ENCODE results near the gene SLC28A1. TPM values are rescaled to one million over a fixed set of nuclear protein-coding genes. Genes with fewer than 3 reads are reported as not detected.
"Not testable (repeated sequence)": the region's sequence is repeated elsewhere in the genome, so short reads cannot be mapped to it uniquely, and the experiment has no call there.

Gene SLC28A1
- total and polyA plus RNA-seq, 2 experiments from 2014 or later: 2.5 to 3.0 TPM

GRCh38 chr15:84845631-84846030, 38.8 kb upstream of the SLC28A1 start:
- peak; percentile 44 for DNase-seq (ENCODE audit: low spot score)
- not testable (repeated sequence) for H3K36me3 ChIP-seq (replicated peaks; ENCODE audit: insufficient read depth, low read depth); H3K4me2 ChIP-seq; H3K4me3 ChIP-seq; H3K4me1 ChIP-seq (ENCODE audit: insufficient read depth); H3K9me3 ChIP-seq (ENCODE audit: low read depth); H4K20me1 ChIP-seq (ENCODE audit: insufficient read depth, poor library complexity, severe bottlenecking); H3K9me2 ChIP-seq (replicated peaks; ENCODE audit: insufficient read depth); H3K79me2 ChIP-seq; H3K27me3 ChIP-seq; H2AFZ ChIP-seq
- TF ChIP-seq, protein P1, sequence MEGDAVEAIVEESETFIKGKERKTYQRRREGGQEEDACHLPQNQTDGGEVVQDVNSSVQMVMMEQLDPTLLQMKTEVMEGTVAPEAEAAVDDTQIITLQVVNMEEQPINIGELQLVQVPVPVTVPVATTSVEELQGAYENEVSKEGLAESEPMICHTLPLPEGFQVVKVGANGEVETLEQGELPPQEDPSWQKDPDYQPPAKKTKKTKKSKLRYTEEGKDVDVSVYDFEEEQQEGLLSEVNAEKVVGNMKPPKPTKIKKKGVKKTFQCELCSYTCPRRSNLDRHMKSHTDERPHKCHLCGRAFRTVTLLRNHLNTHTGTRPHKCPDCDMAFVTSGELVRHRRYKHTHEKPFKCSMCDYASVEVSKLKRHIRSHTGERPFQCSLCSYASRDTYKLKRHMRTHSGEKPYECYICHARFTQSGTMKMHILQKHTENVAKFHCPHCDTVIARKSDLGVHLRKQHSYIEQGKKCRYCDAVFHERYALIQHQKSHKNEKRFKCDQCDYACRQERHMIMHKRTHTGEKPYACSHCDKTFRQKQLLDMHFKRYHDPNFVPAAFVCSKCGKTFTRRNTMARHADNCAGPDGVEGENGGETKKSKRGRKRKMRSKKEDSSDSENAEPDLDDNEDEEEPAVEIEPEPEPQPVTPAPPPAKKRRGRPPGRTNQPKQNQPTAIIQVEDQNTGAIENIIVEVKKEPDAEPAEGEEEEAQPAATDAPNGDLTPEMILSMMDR (IDR thresholded peaks at IDR 0.05; ENCODE audit: poor library complexity): peak; percentile 45
- H3K27ac ChIP-seq: peak overlapping the region; percentile 61
- 74% methylated on average over 7 of the region's 7 CpGs for WGBS (ENCODE audit: low lambda C conversion rate, missing lambda C conversion rate)

GRCh38 chr15:84846269-84846668, 38.2 kb upstream of the SLC28A1 start:
- no peak overlapping the region for H2AFZ ChIP-seq
- DNase-seq (ENCODE audit: low spot score): no peak
- no peaks in the 10 kb centered on the region for H3K36me3 ChIP-seq (replicated peaks; ENCODE audit: insufficient read depth, low read depth)
- no peak overlapping the region for H3K4me2 ChIP-seq
- H3K4me3 ChIP-seq: no peak overlapping the region
- WGBS (ENCODE audit: low lambda C conversion rate, missing lambda C conversion rate): 100% methylated on average over 1 of the region's 1 CpG
- no peaks in the 10 kb centered on the region for H3K9me2 ChIP-seq (replicated peaks; ENCODE audit: insufficient read depth)
- no peaks in the 10 kb centered on the region for H4K20me1 ChIP-seq (ENCODE audit: insufficient read depth, poor library complexity, severe bottlenecking)
- H3K27me3 ChIP-seq: no peaks in the 10 kb centered on the region
- H3K4me1 ChIP-seq (ENCODE audit: insufficient read depth): no peaks in the 10 kb centered on the region
- TF ChIP-seq EZH2phosphoT487 (IDR thresholded peaks at IDR 0.05; ENCODE audit: low read depth, severe bottlenecking, unreplicated experiment) (no peak), EZH2 (IDR thresholded peaks at IDR 0.05; ENCODE audit: borderline replicate concordance) (no peak)
- TF ChIP-seq, protein P1 (IDR thresholded peaks at IDR 0.05; ENCODE audit: poor library complexity): no peak
- peaks cover 3% of the 10 kb centered on the region for H3K79me2 ChIP-seq
- H3K27ac ChIP-seq: no peak overlapping the region
- H3K9me3 ChIP-seq (ENCODE audit: low read depth): no peaks in the 10 kb centered on the region

- Histone ChIP-seq H2AFZ (no peak overlapping the region), H3K4me2 (no peak overlapping the region), H4K20me1 (ENCODE audit: insufficient read depth, poor library complexity, severe bottlenecking) (no peaks in the 10 kb centered on the region), H3K4me3 (no peak overlapping the region), H3K27me3 (no peaks in the 10 kb centered on the region), H3K9me3 (ENCODE audit: low read depth) (no peaks in the 10 kb centered on the region), H3K9me2 (replicated peaks; ENCODE audit: insufficient read depth) (no peaks in the 10 kb centered on the region), H3K4me1 (ENCODE audit: insufficient read depth) (no peaks in the 10 kb centered on the region), H3K27ac (no peak overlapping the region), H3K36me3 (replicated peaks; ENCODE audit: insufficient read depth, low read depth) (no peaks in the 10 kb centered on the region), H3K79me2 (peaks cover 3% of the 10 kb centered on the region)
- no peak for TF ChIP-seq EZH2phosphoT487 (IDR thresholded peaks at IDR 0.05; ENCODE audit: low read depth, severe bottlenecking, unreplicated experiment)
- no peak for TF ChIP-seq EZH2 (IDR thresholded peaks at IDR 0.05; ENCODE audit: borderline replicate concordance)
- TF ChIP-seq, protein P1 (IDR thresholded peaks at IDR 0.05; ENCODE audit: poor library complexity): no peak
- no peak for DNase-seq (ENCODE audit: low spot score)
Measured at GRCh38 chr15:84847382-84847781, 37.1 kb upstream of the SLC28A1 start.

GRCh38 chr15:84852212-84852611, 32.2 kb upstream of the SLC28A1 start:
- 71% methylated on average over 5 of the region's 5 CpGs for WGBS (ENCODE audit: low lambda C conversion rate, missing lambda C conversion rate)
- no peaks in the 10 kb centered on the region for H3K27me3 ChIP-seq
- H3K79me2 ChIP-seq: no peaks in the 10 kb centered on the region
- H3K9me3 ChIP-seq (ENCODE audit: low read depth): no peaks in the 10 kb centered on the region
- H3K27ac ChIP-seq: no peak overlapping the region
- H2AFZ ChIP-seq: no peak overlapping the region
- H3K4me2 ChIP-seq: no peak overlapping the region
- no peaks in the 10 kb centered on the region for H3K9me2 ChIP-seq (replicated peaks; ENCODE audit: insufficient read depth)
- no peaks in the 10 kb centered on the region for H3K4me1 ChIP-seq (ENCODE audit: insufficient read depth)
- no peaks in the 10 kb centered on the region for H3K36me3 ChIP-seq (replicated peaks; ENCODE audit: insufficient read depth, low read depth)
- H3K4me3 ChIP-seq: no peak overlapping the region
- no peak for DNase-seq (ENCODE audit: low spot score)
- no peaks in the 10 kb centered on the region for H4K20me1 ChIP-seq (ENCODE audit: insufficient read depth, poor library complexity, severe bottlenecking)
- no peak for TF ChIP-seq EZH2 (IDR thresholded peaks at IDR 0.05; ENCODE audit: borderline replicate concordance)
- no peak for TF ChIP-seq EZH2phosphoT487 (IDR thresholded peaks at IDR 0.05; ENCODE audit: low read depth, severe bottlenecking, unreplicated experiment)
- TF ChIP-seq, protein P1 (IDR thresholded peaks at IDR 0.05; ENCODE audit: poor library complexity): no peak

Measured in hepatocyte (in vitro differentiated cells).